Activated T-cell treated with anti-CD3 and anti-CD28 coated beads, Interleukin-2, amount 50 U/mL, for 1 hour (primary cell): ENCODE measurements around the gene PCSK5.

Experiments
- DNase-seq: peaks from one replicate; pipeline ENCODE4 v3.0.0-alpha.2; 2020

Gene PCSK5

DNA sequence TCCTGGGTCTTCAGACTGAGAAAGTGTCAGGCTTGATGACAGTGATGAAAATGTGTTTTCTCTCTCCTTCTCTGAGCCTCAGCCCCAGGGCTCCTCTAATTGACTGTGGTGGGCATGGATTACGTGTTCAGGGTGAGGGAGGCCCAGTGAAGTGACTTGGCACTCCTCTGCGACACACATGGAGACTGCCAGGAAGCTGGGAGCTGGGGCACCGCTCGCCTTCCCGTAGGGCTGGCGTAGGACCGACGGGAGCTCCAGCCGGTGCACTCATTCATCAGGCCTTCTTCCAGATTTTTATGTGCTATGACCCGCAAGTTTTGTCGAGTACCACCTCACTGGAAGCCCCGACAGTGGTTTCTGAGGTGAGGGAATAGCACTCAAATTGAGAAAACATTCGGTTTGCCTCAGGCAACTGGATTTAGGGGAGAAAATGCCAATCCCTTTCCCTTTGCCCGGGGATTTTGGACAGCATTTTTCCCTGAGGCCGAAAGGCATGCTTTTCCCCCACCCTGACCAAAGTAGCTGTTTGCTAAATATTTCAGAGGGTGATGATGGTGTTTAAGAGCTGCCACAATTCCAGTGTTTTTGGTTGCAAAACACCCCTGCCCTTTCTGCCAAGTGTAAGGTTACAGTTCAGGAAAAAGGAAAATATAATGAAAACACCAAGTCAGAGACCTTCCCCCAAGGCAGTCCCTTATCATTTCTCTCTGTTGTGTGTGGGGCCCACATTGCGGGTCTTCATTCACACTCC is 83.7 kb downstream of the PCSK5 start:
- no peak for DNase-seq

DNA sequence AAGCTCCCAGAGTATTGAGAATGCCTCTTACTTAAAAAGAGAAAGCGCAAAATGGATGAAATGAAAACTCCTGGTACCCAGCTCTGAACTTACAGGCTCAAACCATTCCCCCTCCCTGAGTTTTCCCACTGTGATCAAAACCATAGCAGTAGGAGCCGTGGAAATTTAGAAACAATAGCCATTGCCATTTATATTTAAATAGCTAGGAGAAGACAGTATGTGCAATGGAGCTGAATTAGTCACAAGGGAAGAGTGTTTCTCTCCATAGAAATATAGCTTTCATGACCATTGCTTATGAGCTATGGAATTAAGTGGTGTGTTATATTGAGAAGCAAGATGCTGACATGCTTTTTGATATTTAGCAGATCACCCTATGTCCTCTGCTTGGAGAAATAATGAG is 84.6 kb downstream of the PCSK5 start:
- DNase-seq: no peak

DNA sequence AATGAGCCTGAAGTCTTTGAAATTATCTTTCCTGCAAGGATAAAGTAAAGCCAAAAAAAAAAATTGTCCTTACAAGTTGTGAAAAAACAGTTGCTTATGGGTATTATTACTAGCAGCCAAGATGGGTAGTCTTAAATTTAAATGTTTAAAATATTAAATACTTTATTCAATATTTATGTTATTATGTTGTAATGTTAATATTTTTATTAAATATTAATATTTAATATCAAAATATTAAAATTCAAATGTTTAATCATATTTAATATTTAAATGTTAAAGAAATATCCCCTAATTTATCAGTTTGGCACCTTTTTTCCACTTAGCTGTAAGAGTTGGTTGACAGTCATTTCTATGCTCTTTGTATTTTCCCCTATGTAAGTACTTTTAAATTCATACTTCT is 86.1 kb downstream of the PCSK5 start:
- no peak for DNase-seq

DNA sequence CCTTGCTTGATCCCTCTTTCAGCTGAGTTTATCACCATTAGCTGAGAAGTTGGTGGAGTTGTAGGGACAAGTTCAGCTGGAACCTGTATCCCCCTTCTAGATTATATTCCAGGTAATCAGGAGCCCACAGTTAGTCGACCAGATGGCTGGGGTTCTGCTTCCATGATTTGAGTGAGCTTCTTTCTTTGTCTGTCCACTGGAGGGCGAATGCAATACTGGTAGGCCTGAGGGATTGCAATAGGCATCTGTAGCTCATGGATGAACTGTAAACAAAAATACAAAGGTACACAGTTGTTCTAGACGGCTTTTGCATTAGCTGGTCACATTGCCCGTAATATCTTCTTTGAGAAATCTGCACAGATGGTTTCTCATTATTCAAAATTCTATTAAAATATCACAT is 88.9 kb downstream of the PCSK5 start:
- DNase-seq: no peak

DNA sequence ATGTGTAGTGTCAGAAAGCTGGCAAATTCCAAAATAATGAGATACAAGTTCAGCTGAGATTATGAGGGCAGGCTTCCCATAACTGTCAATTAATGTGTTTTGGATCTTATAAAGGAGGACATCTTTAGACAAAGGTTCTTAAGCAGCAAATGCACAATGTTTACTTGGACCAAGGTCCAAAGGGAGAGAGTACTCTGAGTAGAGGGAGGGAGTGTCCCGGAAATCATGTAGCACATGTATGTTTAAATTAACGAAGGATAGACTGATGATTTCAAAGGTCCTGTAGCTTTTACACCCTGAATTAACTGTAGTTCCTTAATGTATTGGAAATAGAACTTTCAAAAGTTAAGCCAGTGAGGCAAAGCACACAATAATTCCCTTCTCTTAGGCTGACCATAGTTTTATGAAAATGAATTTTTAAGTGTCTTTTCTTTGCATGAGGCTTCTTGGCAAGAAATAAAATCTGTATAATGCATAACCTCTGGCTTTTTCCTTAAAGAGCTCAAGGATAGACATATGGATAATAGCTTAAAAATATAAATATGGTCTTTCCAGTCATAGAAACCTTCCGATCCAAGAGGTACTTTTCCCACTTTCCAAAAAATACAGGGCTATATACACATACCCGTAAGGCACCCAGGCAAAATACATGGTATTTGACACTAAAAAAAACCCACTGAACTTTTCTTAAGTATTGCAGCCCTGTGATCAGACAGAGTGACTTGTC is 93.0 kb downstream of the PCSK5 start:
- DNase-seq: no peak

DNA sequence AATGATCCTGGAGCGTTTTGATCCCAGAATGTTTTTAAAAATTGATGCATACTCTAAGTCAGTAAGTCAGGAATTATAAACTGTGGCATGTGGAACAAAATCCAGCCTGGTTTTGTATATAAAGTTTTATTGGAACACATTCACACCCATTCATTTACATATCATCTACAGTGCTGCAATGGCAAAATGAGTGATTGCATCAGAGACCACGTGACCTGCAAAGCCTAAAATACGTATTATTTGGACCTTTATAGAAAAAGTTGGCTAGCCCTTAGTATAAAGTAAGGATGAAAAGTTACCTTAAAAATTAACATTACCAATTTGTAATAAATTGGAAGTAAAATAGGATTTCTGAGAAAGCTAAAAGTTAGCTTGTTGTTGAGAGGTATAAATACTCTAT is 95.0 kb downstream of the PCSK5 start:
- DNase-seq: no peak

DNA sequence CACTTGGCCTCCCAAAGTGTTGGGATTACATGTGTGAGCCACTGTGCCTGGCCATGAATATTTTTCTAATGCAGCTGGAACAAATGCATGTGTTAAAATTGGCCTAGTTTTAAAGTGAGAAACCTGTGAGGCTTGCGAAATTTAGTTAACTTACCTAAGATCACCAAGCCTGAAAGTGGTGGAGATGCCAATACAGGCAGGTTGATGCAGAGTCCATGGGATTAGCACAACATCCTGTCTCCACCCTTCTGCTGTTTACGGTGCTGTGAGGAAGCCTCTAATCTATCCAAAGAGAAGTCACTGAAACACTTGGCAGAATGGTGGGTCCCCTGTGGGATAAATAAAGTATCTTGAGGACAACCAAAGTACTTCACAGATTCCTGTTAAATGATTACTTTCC is 98.2 kb downstream of the PCSK5 start:
- DNase-seq: no peak

DNA sequence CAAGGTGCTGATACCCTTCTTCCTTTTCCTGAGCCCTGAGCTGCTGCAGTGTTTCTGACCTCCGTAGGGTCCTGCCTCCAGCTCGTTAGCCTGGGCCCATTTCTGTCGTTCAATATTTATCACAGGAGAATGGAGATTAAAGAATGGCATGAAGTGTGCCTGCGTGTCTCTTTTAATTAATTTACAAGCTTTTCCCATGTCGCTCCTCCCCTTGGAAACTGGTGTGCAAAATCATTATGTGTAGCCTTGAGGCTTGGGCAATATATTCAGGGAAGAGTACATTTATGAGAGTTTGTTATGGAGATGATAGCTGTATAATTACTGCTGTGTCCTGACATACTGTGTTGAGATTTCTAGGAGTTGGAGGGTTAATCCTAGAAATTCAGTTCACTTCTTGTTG is 99.7 kb downstream of the PCSK5 start:
- DNase-seq: no peak

DNA sequence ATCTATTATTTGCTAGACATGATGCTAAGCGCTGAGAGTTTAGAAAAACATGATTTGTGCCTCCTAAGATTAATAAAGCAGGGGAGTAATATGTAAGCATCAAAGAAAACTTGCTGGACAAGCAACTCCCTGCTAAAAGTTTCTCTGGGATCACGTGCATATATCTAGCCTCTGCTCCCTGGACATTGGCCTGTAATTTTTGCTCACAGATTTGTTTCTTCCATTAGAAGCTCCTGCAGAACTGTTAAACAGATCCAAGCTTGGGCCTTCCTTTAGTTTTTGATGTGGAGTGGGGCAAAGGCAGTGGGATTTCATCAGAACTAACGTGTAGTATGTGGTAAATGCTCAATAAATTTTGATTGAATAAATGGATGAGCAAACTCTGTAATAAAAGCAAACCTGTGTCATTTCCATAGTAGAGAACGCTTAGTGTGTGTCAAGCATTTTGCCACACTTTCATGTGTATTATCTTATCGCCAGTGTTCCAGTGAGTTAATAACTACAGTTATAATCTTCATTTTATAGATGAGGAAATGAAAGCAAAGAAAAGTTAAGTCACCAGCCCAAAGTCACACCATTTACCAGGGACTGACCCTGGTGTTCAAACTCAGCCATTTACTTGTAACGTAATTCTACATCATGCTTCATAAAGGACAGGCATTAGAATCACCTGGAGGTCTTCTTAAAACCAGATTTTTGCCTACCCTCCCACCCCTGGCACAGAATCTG is 100.3 kb downstream of the PCSK5 start:
- DNase-seq: no peak

DNA sequence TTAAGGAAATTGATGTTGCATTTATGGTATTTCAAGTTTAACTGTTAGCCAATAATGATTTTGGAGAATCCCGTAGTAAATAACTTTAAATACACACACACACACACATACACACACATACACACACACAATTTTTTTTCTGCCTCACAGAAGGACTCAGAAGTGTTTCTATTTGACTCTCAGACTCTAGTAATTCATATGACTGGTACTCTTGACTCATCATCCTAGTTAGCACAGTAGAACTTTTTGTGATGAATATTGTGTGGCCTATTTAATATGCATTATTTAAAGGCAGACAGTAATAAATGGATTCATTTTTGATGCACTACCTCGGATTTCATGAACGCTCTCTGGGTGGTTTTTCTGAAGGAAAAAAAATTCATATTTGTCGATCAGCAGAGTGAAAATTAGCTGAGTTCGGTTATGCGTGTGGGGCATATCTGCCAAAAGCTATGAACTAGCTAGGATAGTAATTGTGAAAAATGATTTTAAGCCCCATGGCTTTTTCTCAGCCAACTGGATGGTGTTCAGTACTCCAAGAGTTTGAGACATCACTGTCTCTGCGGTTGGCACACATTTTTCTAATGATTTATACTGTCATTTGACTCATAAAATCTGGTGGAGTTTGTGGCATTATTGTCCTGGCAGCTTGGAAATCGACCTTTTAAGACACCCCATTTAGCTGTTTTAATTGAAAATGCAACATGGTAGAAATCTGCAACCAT is 102.2 kb downstream of the PCSK5 start:
- DNase-seq: no peak

DNA sequence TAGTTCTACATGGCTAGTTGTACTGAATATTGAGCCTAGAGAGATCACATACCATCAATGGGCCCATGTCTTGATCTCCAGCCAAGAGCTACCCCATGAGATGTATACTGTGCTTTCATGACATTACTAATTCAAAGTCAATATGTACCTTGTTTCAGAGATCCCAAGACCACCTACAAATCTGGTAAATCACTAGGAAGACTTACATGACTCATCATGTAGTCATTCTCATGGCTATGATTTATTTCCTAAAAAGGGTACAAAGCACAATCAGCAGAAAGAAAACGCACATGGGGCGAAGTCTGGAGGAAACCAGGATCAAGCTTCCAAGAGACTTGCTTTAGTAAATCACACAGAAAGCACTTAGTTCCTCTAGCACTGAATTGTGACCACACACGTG is 103.0 kb downstream of the PCSK5 start:
- DNase-seq: no peak

DNA sequence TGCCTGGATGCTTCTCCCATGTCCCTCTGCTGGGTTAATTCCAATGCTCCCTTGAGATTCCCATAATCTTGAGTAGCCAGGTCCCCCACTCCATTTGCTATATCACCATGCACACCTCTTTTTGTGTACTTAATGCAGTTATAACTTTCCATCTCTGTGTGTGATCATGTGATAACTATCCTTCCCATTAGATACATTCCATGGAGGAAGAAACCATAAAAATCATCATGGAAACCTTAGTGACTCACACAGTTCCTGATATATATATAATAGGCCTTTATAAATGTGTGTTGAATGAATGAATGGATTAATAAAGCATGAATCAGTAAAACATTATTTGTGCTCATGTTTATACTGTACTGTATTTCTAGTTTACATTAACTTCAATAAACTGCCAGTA is 104.6 kb downstream of the PCSK5 start:
- DNase-seq: no peak

DNA sequence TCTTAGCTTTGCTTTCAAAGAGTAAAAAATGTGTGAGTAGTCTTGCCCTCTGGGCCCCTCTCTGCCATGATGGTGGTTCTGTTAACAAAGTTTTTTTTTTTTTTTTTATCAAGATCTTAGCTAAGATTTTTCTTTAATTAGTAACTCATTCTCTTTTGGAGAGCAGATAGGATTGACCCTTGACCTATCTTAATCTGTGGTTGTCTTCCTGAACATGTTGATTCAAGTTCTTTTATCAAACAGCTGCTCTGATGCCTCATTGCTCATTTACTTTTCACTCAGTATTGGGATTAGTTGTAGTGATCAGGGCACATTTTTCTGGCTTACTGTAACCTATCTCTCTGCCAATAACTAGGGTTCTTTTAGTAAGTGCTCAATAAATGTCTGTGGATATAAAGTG is 106.3 kb downstream of the PCSK5 start:
- no peak for DNase-seq

DNA sequence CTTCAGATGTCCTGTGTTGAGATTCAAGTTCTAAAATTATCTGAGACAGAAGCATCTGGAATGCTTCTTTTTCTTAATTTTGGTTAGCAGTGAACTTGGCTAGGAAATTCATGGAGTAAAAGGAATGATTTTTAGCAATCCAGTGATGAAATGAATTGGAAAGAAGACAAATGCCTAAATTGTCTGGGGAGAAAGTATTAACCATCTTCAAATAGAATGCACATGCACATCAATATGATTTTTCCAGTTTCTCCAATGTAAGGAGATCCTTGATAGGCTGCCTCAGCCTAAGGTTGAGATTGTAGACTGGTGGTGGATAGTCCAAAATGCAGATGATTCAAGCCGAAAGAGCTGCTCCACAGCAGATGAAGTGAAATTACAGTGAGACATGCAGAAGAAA is 106.7 kb downstream of the PCSK5 start:
- no peak for DNase-seq

DNA sequence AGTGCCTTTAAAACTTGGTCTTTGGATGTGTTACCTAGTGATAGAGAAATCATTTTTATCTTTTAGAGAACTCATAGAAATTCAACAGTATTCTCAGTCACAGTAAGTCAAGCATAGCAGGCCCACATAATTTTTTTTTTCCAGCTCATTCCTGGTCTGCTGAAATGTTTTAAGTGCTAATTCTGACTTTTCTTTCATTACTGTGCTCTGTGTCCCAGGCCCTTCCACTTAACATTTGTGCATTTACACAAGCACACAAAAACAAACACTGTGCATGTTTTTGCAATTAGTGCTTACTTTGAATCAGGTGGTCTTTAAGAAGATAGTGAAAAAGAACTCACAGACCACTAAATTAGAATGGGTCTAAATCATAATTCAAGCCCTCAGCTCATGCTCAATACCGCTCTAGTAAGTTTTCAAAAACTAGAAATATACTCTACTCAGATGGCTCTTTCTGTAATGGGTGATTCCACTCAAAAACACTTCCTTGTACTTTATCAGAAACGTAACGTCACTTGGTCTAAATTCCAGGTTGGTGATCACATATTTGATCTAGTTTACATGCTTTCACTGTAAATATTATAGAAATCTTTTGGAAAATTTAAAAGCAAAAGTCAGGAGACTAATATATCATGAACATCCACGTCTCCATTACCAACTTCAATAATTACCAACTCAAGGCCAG is 107.8 kb downstream of the PCSK5 start:
- no peak for DNase-seq

DNA sequence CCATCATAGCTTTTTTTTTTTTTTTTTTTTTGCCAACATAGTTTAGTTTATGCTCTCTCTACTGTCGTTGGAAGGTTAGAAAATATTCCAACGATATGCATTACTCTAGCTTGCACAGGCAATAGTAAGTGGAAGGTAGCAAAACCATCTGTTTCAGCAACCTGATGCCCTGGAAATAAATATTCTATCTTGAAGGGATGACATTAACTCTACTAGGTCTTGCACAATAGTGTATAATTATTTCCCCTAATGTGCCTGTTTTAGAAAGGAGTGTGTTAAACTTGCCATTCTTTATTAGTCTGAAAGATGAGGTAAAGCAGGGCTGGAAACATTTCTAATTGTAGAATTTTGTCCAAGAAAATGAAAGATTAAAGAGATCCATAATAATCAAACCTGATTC is 111.0 kb downstream of the PCSK5 start:
- no peak for DNase-seq

DNA sequence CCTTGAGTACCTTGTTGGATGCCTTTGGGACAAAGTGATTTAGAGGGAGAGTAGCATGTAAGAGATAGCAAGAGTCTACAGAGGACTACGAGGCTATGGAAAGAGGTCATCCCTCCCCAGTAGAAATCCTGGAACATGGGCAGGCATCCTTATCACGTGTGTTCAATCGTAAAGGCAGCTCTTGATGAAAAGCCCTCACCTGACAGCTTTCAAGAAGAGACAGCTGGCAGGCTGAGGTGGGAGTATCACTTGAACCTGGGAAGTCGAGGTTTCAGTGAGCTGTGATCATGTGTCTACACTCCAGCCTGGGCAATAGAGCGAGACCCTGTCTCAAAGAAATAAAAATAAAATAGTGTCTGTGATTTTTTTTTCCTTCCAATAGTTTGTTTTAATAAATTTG is 112.6 kb downstream of the PCSK5 start:
- no peak for DNase-seq

DNA sequence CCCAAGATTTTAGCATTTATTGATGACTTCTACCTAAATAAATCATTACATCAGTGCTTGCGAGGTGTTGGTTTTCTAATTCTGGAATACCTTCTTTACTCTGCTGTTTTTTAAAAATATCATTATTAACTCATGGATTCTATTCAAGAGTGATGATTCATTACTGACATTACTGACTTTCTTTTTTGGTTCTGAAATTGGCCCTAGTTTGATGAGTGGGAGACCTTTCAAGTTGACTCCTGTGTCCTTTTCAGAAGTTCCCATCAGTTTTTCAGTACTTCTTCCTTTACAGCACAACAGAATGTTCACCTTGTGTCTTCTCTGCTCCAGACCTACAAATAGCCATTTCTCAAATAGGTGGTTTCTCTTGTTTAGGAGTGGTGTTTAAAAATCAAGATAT is 114.1 kb downstream of the PCSK5 start:
- no peak for DNase-seq

DNA sequence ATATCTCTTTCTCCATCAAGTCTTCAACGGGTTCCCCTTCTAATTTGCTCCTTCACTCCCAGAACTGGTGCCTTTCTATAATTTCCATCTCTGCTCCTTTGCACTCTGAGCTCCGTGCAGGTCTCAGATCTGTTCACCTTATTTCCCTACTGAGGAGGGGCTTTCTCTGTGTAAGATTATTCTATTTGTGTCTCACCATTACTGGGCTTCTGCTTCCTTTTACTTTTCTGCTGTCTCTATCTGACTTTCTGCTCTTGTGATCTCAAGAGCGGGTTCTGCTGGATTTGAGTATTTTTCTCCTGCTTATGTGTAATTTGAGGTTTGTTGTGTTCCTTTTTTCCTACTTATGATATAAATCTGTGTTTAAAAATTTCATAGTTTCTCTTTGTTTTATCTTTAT is 117.5 kb downstream of the PCSK5 start:
- DNase-seq: no peak

DNA sequence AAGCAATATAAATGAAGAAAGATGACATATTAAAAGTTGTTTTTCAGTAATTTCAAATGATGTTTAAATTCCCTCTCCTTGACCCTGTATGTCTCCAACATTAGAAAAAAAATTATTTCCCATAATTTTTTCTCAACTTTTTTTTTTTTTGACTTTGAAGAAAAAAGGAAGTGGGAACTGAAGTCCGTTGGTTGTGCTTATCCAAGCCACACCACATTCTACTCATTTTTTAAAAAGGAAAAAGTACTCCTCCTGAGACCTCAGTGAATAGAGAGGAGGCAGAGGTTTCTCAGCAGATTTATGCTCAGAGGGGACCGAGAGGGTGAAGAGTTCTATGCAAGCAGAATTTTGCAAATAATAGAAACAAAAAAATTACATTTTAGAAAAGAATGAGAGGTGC is 123.3 kb downstream of the PCSK5 start:
- no peak for DNase-seq

DNA sequence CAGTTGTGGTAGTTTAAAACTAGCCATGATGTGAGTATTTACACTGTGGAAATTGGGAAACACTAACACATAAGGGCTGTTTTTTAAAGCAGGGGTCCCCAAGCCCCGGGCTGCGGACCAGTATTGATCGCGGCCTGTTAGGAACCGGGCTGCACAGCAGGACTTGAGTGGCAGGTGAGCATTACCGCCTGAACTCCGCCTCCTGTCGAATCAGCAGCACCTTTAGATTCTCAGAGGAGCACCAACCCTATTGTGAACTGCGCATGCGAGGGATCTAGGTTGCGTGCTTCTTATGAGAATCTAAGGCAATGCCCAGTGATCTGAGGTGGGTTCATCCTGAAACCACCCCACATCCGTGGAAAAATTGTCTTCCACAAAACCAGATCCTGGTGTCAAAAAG is 127.8 kb downstream of the PCSK5 start:
- DNase-seq: no peak

DNA sequence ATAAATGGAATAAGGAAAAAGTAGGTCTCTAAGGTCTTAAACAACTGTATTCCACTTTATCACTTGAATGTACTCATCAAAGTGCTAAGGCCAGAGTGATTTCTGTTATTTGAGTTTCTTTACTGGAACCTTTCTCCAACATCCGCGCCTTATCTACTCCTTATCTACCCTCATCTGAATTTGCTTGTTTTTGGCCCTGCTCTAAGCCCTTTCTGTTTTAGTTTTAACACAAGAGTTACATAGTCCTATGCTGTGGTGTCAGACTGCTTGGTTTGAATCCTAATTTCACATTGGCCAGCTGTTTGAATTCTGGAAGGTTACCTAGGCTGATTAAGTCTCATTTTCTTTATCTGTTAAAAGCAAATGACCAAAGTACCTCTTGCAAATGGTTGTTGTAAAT is 128.3 kb downstream of the PCSK5 start:
- DNase-seq: no peak

DNA sequence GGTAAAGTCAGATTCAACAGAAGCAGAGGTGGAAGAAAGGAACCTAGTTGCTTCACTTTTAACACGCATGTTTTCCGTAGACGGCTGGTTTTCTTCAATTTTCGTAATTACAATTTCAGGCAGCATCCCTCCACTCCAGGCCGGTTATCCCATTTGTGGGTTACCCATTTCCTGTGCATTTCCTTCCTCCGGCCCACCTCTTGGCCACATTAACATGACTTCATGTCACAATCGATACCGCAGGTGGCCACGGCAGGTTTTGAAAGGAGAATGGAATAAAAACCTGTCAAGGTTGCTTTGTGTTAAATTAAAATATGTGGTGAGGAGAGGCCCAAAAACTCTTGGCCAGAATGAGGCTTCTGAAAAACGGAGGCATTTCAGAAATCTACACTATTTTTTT is 130.2 kb downstream of the PCSK5 start:
- DNase-seq: no peak
